RWPE2 (cell line): Measurements from ENCODE around the gene HDAC4.

Experiments
- ATAC-seq: fragments of 200-7000 bp; cut with Tn5 transposase; 3 replicates; pipeline ENCODE4 v1.9.1; 2021; ENCODE audit warnings: low read depth
- DNase-seq: peaks from one replicate; pipeline ENCODE4 v3.0.0-alpha.2; 2020; ENCODE audit warnings: low spot score
- H3K27ac ChIP-seq: fragments of 450-650 bp; 2 replicates; pipeline ENCODE4 v1.5.1; 2017; ENCODE audit warnings: mild to moderate bottlenecking; ENCODE audit not compliant: poor library complexity, severe bottlenecking
- H3K27me3 ChIP-seq: fragments of 250-450 bp; sonication (Bioruptor Pico); 2 replicates; pipeline ENCODE4 v1.5.1; 2021; ENCODE audit warnings: mild to moderate bottlenecking, moderate library complexity; ENCODE audit not compliant: insufficient read depth, poor library complexity, severe bottlenecking
- H3K36me3 ChIP-seq: fragments of 250-450 bp; sonication (Bioruptor Pico); 2 replicates; pipeline ENCODE4 v1.5.1; 2020; ENCODE audit warnings: low read depth, mild to moderate bottlenecking, moderate library complexity
- H3K4me1 ChIP-seq: fragments of 250-450 bp; sonication (Bioruptor Pico); 2 replicates; pipeline ENCODE4 v1.5.1; 2021; ENCODE audit warnings: mild to moderate bottlenecking, moderate library complexity; ENCODE audit not compliant: insufficient read depth, poor library complexity, severe bottlenecking
- H3K4me3 ChIP-seq: fragments of 250-450 bp; sonication (Bioruptor Pico); 2 replicates; pipeline ENCODE4 v1.5.1; 2021; ENCODE audit warnings: mild to moderate bottlenecking, moderate library complexity; ENCODE audit not compliant: severe bottlenecking
- H3K9me3 ChIP-seq: fragments of 250-450 bp; sonication (Bioruptor Pico); 2 replicates; pipeline ENCODE4 v1.5.1; 2021; ENCODE audit warnings: mild to moderate bottlenecking, moderate library complexity; ENCODE audit not compliant: severe bottlenecking
- TF ChIP-seq, protein P1 (sequence below): fragments of 450-650 bp; IDR thresholded peaks from one replicate; pipeline ENCODE4 v1.5.1; 2017; ENCODE audit warnings: mild to moderate bottlenecking, moderate library complexity; ENCODE audit not compliant: poor library complexity, severe bottlenecking

Gene HDAC4

GRCh38 chr2:239331560-239331959, 69.3 kb downstream of the HDAC4 start:
- no peak overlapping the region for H3K4me3 ChIP-seq
- H3K4me1 ChIP-seq, result no peaks in the 10 kb centered on the region
- H3K27ac ChIP-seq, result no peak overlapping the region

DNA sequence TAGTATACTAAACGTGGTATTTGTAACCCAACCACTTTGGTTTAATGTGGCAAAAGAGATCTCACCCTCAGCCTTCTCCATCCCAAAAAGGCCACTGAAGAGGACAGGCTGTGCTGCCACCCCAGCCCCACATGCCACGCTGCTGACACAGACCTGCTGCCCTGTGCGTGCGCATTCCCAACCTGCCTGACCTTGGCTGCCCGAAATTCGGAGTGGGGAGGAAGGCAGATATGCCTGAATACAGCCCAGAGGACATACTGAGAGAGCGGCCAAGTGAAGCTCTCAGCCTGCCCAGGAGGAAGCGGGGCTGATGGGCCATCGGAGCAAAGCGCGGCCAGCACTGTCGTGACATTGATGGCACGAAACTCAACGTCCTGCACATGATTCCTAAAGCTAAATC, 70.0 kb downstream of the HDAC4 start:
- DNase-seq (no peak), ATAC-seq (no peak)
- Histone ChIP-seq H3K36me3 (no peaks in the 10 kb centered on the region), H3K27me3 (no peaks in the 10 kb centered on the region), H3K27ac (no peak overlapping the region), H3K9me3 (no peaks in the 10 kb centered on the region), H3K4me3 (no peak overlapping the region), H3K4me1 (no peaks in the 10 kb centered on the region)
- TF ChIP-seq, protein P1, sequence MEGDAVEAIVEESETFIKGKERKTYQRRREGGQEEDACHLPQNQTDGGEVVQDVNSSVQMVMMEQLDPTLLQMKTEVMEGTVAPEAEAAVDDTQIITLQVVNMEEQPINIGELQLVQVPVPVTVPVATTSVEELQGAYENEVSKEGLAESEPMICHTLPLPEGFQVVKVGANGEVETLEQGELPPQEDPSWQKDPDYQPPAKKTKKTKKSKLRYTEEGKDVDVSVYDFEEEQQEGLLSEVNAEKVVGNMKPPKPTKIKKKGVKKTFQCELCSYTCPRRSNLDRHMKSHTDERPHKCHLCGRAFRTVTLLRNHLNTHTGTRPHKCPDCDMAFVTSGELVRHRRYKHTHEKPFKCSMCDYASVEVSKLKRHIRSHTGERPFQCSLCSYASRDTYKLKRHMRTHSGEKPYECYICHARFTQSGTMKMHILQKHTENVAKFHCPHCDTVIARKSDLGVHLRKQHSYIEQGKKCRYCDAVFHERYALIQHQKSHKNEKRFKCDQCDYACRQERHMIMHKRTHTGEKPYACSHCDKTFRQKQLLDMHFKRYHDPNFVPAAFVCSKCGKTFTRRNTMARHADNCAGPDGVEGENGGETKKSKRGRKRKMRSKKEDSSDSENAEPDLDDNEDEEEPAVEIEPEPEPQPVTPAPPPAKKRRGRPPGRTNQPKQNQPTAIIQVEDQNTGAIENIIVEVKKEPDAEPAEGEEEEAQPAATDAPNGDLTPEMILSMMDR, result no peak

More at GRCh38 chr2:239331560-239331959, 69.3 kb downstream of the HDAC4 start:
- no peak for ATAC-seq
- no peaks in the 10 kb centered on the region for H3K9me3 ChIP-seq
- DNase-seq, result no peak
- no peaks in the 10 kb centered on the region for H3K27me3 ChIP-seq
- H3K36me3 ChIP-seq, result no peaks in the 10 kb centered on the region
- TF ChIP-seq, protein P1, result no peak

GRCh38 chr2:239329972-239330572, 70.7 kb downstream of the HDAC4 start:
- H3K36me3 ChIP-seq, result no peaks in the 10 kb centered on the region
- H3K27ac ChIP-seq, result no peak overlapping the region
- no peak for DNase-seq
- no peaks in the 10 kb centered on the region for H3K4me1 ChIP-seq
- no peaks in the 10 kb centered on the region for H3K27me3 ChIP-seq
- TF ChIP-seq, protein P1, result no peak
- no peak overlapping the region for H3K4me3 ChIP-seq
- no peaks in the 10 kb centered on the region for H3K9me3 ChIP-seq
- no peak for ATAC-seq

- Histone ChIP-seq H3K9me3 (no peaks in the 10 kb centered on the region), H3K4me1 (no peaks in the 10 kb centered on the region), H3K36me3 (no peaks in the 10 kb centered on the region), H3K27ac (no peak overlapping the region), H3K27me3 (no peaks in the 10 kb centered on the region), H3K4me3 (no peak overlapping the region)
- no peak for ATAC-seq
- no peak for DNase-seq
- TF ChIP-seq, protein P1, result no peak
Observed at GRCh38 chr2:239329284-239329971, 71.4 kb downstream of the HDAC4 start.
